DMS114 treated with DMSO at 0.1 percent for 48 hours (cell line): ENCODE measurements around the gene SNX13.
"Not testable (repeated sequence)": the region's sequence is repeated elsewhere in the genome, so short reads cannot be mapped to it uniquely, and the experiment has no call there.

ENCODE experiments used
- DNase-seq: peaks from one replicate; lab custom pipeline; 2025; ENCODE audit not compliant: unreplicated experiment; lab: John Stamatoyannopoulos, UW

The SNX13 gene

DNA sequence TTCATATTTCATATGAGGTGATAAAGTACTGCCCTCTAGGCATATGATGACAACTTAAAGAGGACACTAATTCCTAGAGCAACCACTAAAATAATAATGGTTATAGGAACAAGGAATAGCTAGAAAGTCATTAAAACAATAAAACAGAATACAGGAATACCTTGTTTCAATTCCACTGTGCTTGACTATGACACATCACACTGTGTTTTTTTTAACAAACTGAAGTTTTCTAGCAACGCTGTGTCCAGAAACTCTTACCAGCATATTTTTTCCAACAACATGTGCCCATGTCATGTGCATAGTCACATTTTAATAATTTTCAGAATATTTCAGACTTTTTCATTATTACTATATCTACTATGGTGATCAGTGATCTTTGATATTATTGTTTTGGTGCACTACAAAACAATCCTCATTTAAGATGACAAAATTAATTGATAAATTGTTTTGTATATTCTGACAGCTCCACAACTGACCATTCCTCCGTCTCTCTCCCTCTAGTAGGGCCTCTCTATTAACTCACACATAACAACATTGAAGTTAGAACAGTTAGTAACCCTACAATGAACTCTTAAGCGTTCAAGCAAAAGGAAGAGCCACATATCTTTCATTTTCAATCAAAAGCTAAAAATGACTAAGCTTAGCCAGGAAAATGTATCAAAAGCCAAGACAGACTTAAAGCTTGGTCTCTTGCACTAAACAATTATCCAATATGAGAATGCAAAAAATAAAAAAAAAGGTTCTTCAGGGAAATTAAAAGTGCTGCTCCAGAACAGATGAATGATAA lies 85.8 kb downstream of the SNX13 start:
- no peak for DNase-seq

DNA sequence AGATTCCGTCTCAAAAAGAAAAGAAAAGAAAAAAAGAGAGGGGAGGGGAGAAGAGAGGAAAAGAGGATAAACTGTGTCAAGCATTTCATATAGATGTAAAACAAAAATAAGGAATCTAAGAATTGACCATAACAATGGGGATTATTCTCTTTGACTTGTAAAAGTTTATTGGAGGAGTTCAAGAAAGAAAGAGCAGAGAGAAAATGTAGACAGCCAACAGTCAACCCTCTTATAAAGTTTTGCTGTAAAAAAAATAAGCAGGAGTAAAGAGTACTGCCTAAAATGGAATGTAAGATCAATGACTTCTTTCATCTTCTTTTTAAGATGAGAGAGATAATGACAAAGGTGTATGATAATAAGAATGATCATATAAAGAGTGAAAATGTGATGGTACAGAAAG lies 87.9 kb downstream of the SNX13 start:
- DNase-seq = no peak

DNA sequence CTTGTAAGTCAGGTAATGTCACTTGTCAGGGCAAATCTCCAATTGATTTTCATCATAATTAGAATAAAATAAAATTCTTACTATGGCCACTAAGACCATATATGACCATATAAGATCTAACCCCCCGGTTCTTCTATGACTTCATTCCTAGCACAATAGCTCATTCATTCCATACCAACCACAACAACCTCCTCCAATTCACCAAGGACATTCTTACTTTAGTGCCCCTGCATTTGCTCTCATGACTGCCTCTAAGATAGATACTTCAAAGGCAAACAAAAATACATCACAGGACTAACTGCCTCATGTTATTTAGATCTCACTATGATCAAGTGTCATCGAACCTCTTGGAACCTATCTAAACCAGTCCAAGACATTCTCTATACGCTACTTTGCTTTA lies 90.8 kb downstream of the SNX13 start:
- no peak for DNase-seq

DNA sequence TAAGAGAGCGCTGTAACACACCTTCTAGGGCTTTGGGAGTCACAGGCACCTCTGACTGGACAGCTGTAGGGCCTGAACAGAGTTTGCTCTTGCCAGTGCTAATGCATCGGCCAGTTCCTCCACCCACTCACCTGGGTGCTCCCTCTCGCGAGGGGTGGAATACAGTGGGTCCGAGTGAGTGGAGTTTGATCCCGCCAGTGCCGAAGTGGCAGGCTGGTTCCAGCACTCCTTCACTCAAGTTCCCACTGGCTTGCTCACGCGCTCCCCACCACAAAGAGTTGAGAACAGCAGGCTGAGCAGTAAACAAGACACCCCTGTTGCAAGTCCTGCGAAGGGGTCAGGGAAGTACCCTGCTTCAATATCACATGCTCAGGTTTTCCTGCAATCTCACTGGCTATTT lies 91.8 kb downstream of the SNX13 start:
- no peak for DNase-seq

DNA sequence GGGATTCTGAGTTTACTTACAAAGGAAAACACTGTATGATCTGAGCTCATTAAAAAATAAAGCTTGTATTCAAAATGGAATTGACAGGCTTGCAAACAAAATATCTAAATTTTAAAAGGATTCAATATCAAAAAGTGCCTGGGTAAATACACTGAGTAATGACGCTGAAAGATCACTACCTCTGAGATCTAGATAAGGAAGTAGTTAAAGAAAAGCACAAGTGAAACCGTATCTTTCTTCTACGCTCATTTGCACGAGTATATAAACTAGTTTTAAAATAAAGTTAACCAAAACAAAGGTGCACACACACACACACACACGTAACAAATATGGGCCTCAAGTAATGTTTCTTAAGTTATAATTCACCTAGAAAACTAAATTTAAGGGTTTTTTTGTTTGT lies 93.4 kb downstream of the SNX13 start:
- DNase-seq = no peak

DNA sequence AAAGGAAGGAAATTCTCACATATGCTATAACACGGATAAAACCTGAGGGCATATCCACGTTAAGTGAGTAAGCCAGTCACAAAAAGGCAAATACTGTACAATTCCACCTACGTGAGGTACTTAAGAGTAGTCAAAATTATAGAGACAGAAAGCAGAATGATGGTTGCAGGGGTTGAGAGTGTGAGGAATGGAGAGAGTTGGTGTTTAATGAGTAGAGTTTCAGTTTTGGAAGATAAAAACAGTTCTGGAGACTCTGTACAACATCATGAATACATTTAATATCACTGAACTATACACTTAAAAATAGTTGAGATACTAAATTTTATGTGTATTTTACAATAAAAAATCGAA lies 95.1 kb downstream of the SNX13 start:
- DNase-seq = no peak

DNA sequence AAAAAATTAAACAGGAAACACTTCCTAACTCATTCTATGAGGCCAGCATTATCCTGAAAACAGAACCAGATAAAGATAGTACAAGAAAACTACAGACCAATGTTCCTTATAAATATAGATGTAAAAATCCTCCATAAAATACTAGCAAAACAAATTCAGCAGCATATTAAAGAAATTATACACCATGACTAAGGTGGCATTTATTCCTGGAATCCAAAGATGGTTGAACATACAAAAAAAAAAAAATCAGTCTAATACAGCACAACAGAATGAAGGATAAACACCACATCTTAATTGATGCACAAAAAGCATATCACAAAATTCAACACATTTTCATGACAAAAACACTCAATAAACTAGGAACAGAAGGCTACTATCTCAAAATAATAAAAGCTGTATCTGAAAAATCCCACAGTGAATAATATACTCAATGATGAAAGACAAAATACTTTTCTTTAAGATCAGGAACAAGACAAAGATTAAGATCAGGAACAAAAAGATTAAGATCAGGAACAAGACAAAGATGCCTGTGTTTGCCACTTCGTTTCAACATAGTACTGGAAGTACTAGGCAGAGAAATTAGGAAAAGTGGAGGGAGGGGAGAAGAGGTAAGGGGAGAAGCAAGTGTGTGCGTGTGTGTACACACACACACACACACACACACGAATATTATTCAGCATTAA lies 95.6 kb downstream of the SNX13 start:
- DNase-seq = no peak

DNA sequence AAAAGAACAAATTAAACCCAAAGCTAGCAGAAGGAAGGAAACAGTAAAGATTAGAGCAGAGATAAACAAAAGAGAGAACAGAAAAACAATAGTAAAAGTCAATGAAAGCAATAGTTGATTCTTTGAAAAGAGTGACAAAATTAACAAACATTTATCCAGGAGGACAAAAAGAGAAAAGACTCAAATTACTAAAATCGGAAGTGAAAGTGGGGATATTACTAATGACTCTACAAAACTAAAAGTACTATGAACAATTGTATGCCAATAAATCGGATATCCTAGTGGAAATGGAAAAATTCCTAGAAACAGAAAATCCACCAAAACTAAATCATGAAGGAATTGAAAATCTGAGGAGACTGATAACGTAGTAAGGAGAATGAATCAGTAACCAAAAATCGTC lies 96.3 kb downstream of the SNX13 start:
- no peak for DNase-seq

DNA sequence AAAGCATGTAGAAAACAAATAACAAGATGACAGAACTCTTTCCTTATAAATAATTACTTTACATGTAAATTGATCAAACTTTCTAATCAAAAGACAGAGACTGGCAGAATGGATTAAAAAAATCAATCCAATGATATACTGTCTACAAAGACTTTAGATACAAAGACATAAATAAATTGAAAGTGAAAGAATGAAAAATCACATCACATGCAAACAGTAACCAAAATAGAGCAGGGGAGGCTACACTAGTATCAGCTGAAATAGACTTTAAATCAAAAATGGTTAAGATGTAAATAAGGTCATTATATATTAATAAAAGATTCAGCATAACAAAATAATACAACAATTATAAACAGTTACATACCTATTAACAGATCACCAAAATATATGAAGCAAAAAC lies 97.3 kb downstream of the SNX13 start:
- no peak for DNase-seq

DNA sequence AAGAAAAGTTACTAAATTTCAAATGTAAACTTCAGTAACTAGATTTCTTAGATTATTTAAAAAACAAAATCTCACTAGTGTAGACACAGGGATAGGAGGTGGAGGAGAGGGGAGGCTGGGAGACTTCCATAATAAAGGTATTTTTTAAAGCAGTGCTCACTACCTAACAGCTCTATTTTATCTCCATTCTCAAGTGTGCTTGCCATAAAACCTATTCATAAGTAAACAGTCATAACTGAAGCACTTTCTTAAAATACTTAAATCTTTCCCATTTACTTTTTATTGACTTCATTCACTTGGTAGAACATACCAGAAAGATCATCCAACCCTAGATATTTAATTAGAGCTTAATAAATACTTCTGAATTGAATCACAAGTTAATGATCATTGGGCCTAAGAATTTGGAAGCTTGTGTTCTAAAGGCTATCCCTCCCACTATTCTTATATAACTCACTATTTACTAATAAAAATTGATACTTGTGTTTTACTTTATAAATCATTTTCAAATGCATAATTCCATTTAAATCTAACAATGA lies 107.4 kb downstream of the SNX13 start:
- no peak for DNase-seq

DNA sequence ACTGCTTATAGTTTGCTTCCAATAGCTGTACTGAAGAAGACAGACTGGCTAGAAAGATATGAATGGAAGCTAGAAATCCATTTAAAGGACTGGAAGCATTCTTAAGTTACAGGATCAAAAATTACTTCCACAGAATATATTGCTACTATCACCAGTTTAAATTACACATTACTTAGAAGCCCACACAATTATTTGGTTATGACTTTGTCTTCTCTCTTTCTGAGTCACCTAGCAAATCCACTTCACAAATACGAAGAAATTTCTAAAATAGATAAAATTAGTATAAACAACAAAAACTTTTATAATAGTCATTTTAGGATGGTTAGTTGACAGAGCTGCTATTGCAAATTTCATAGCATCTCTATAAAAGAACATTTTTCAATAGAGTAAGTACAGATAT lies 108.1 kb downstream of the SNX13 start:
- DNase-seq = no peak

DNA sequence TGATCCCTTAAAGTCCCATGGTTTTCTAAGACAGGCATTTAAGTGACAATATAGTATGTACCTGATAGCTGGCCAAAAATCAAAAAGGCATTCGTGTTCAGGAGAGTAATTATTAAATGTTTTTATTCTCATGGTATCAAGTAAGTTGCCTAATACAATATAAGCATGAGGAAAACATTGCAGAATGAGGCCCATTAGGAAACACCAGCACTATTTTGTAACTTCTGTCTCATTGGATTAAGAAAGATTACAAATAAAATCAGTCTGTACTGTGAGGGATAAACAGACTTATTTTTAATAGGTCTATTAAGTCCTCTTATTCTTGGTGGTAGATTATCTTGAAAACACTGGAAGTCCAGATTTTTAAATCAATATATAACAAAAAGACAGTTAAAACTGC lies 110.1 kb downstream of the SNX13 start:
- no peak for DNase-seq

DNA sequence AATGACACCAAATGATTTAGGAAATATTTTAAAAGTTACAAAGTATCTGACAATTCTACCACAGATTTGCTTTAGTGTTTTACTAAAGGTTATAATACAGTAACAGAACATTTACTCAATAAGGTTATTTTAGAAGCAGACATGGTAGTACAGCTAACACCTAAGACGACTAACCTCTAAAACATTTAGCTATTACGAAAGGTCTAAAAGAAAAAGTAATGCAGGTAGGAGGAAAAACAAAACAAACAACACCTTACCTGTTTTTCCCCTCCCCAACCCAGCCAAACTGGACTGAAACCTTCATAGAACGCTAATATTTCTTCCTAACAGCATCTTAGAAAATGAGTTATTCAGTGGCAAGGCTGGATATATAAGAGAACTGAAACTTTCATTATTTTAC lies 111.3 kb downstream of the SNX13 start:
- DNase-seq = no peak

DNA sequence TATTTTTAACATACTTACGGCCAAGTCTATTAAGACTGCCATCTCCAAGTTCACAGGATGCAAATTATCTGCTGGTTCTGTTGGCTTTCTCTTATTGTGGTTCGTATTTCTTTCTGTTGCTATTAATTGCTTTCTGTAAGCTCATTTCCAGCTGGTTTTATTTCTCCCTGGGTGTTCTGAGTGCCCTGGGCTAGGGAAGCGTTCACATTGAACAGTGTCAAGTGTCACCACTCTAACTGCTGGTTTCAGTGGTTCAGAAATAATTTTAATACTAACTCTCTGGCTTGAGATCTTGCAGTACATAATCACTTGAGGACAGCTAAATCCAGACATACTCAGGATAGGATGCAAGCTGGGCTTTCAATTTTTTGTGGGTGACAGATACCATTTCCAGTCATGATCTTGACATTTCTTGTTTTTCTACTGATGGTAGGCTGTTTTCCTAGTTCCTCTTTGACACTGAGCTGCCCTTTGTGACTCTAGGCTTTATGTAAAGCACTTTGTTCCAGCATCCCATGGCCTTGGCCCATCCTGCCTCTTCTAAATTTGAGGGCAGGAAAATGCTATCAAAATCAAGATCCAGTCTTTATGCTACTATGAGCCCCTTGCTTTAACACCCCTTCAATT lies 117.6 kb downstream of the SNX13 start:
- no peak for DNase-seq

DNA sequence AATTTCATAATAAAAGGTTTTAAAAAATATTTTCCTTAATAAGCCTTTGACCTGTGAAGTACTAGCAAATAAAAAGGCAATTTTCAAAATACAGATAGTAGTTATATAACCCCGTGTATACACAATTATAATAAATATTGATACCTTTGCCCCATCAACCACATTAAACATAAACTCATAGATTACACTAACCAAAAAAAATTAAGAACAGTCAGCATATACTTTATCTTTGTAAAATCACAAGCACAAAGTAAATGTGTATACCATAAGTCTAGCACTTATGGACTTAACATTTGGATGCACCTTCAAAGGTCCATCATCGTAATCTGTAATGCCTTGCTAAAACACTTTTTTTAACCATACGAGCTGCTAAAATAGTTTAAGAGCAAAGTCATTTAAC lies 123.4 kb downstream of the SNX13 start:
- no peak for DNase-seq

DNA sequence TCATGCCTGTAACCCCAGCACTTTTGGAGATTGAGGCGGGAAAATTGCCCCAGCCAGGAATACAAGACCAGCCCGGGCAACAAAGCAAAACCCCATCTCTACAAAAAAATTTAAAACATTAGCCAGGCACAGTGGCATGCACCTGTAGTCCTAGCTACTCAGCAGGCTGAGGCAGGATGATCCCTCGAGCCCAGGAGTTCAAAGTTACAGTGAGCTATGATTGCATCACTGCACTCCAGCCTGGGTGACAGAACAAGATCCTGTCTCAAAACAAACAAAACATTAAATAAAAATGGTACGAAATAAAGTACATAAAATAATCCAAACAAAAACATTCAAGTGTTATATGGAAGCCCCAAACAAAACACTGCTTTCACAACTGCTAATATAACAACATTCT lies 125.0 kb downstream of the SNX13 start:
- no peak for DNase-seq

DNA sequence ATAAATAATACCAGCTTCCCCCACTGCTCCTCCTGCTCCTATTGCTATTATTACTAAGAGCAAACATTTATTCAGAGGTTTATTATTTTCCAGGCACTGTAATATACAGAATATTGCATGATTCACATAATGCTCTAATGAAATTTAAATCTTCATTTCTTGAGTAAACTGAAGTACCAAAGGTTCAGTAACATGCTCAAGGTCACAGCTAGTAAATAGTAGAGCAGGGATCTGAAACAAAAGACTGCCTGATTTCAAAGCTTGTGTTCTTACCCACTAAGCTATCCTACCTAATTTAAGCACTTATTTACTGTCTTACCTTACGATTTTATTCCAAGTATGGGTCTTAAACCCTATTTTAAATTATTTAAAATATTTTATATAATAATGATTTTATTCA lies 126.2 kb downstream of the SNX13 start:
- DNase-seq = no peak

DNA sequence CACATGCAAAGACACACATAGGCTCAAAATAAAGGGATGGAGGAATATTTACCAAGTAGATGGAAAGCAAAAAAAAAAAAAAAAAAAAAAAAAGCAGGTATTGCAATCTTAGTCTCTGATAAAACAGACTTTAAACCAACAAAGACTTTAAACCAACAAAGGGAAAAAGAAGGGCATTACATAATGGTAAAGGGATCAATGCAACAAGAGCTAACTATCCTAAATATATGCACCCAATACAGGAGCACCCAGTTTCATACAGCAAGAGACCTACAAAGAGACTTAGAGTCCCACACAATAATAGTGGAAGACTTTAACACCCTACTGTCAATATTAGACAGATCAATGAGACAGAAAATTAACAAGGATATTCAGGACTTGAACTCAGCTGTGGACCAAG lies 131.1 kb downstream of the SNX13 start:
- not testable (repeated sequence) for DNase-seq

DNA sequence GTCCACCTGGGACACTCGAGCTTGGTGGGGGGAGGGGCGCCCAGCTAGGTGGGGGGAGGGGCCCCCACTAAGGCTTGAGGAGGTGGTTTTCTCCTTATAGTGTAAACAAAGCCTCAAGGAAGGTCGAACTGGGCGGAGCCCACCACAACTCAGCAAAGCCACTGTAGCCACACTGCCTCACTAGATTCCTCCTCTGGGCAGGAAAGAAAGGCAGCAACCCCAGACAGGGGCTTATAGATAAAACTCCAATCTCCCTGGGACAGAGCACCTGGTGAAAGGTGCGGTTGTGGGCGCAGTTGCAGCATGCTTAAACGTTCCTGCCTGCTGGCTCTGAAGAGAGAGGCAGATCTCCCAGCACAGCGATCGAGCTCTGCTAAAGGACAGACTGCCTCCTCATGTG lies 133.1 kb downstream of the SNX13 start:
- DNase-seq = no peak

DNA sequence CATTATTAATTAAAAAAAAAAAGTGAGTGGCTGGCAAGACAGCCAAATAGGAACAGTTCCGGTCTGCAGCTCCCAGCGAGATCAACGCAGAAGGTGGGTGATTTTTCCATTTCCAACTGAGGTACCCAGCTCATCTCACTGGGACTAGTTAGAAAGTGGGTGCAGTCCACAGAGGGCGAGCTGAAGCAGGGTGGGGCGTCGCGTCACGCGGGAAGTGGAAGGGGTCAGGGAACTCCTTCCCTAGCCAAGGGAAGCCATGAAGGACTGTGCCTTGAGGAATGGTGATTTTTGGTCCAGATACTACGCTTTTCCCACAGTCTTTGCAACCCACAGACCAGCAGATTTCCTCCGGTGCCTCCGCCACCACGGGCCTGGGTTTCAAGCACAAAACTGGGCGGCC lies 133.7 kb downstream of the SNX13 start:
- DNase-seq = no peak

DNA sequence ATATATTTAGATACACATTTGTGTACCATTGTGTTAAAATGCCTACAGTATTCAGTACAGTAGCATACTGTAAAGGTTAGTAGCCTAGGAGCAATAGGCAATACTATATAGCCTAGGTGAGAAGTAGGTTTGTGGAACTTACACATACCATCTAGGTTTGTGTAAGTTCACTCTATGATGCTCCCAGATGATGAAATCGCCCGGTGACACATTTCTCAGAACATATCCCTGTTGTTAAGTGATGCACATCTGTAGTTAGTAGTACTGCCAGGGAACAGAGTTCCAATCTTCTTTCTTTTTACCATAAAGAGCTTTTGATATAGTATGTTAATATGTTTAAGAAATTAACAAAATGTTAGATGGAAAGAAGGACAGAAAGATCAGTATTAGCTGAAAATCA lies 138.2 kb downstream of the SNX13 start:
- no peak for DNase-seq
